HG02642 (cell line): ENCODE measurements around the gene CYB561D2.

Source experiments
- ATAC-seq: cut with Tn5 transposase; IDR thresholded peaks from one replicate; pipeline ENCODE4 v1.9.1; 2021; ENCODE audit warnings: mild to moderate bottlenecking; ENCODE audit not compliant: unreplicated experiment, poor library complexity

Gene CYB561D2

GRCh38 chr3:50323092-50323600 is 27.5 kb upstream of the CYB561D2 start:
- ATAC-seq = no peak

GRCh38 chr3:50323614-50324199 is 27.0 kb upstream of the CYB561D2 start:
- ATAC-seq = no peak

DNA sequence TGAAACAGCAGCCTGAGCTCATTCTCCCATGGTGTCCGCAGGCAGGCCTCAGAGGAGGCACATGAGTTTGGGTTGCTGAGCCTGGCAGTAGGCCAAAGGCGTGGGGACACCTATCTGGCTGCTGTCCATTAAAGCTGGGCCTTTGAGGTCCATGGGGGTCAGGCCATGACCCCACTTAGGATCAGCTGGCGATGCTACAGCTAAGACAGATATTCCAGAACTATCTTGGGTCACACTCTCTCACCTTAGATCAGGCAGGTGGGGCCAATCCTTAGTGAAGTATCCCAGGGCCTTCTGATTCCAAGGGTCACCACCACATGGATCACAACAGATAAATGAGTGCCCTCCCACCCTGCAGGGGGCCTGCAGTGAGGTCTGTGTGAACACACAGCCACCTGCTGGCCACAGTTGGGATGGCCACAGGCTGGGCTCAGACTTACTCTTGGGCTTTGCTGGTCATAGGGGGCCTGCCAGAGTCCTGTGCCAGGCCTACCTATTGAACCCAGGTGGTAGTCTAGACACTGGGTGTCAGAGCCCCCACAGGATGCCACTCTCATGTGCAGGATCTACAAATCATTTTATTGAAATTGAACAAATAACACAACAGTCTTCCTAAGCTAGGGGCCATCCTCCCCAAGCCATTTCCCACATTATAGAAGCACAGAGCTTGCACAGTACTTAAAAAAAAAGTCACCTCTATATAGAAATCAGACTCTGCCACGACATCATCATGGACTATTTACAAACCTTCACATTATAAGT is 26.1 kb upstream of the CYB561D2 start:
- no peak for ATAC-seq

GRCh38 chr3:50325113-50325480 is 25.6 kb upstream of the CYB561D2 start:
- ATAC-seq = no peak

GRCh38 chr3:50325497-50326181 is 25.0 kb upstream of the CYB561D2 start:
- no peak for ATAC-seq

- ATAC-seq = no peak
These were observed 24.5 kb upstream of the CYB561D2 start for GRCh38 chr3:50326182-50326541.

DNA sequence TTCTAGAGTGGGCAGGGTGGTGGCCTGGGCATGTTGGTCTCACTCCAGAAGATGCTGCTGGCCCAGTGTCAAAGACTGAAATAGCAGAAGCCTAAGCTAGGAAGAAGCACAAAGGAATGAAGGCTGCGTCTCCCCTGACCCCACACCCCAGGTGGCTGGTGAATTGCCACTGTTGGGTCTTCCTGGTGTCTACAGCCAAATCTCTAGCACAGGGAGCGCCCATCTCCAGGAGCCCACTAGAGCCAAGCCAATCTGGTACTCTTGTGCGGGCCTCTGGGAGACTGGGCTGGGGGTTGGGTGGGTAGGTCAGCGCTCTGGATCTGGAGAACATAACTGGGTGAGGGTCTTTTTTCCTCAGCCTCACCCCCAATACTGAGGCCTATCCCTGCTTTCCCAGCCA is 23.5 kb upstream of the CYB561D2 start:
- no peak for ATAC-seq

GRCh38 chr3:50327943-50328691 is 22.5 kb upstream of the CYB561D2 start, which contains the start of gene TUSC2:
Gene TUSC2 (minus strand): TSS chr3:50328223. CDS start chr3:50328099, 124 bp downstream.
- ATAC-seq = peak; percentile 88

- ATAC-seq = no peak
These were observed 20.3 kb upstream of the CYB561D2 start for GRCh38 chr3:50330330-50330729.

- no peak for ATAC-seq
These were observed 19.2 kb upstream of the CYB561D2 start for GRCh38 chr3:50331364-50331907.

- ATAC-seq = no peak
These were observed 16.8 kb upstream of the CYB561D2 start for GRCh38 chr3:50333744-50334328.

GRCh38 chr3:50334339-50335075 is 16.2 kb upstream of the CYB561D2 start:
- no peak for ATAC-seq

- ATAC-seq = peak; percentile 38
These were observed 14.0 kb upstream of the CYB561D2 start for GRCh38 chr3:50336452-50337174.

GRCh38 chr3:50337175-50337861 is 13.3 kb upstream of the CYB561D2 start:
- ATAC-seq = peak; percentile 84

GRCh38 chr3:50338965-50339364 is 11.7 kb upstream of the CYB561D2 start:
- ATAC-seq = no peak

DNA sequence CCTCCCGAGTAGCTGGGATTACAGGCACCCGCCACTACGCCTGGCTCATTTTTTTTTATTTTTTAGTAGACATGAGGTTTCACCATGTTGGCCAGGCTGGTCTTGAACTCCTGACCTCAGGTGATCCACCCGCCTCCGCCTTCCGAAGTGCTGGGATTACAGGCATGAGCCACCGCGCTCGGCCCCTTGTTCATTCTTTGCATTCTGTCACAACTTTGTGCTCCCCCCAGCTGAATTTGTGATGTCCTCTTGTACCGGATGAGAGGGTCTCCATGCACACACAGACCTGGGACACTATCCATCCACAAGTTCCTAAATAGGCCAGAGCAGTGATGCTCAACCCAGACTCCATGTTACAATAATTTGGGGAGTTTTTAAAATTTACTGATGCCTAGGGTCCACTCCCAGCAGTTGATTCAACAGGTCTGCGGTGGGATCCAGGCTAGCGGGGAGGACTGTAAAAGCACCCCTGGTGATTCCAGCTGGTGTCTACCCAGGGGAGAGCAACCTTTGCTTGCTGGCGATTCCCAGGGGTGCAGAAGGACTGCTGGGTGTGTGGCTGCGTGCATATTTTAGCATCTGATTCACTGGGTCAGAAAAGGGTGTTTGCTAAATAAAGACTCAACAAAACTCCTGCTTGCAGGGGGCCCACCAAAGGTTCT is 11.0 kb upstream of the CYB561D2 start:
- ATAC-seq = no peak

GRCh38 chr3:50340147-50340447 is 10.6 kb upstream of the CYB561D2 start:
- ATAC-seq = no peak
